HepG2 (cell line): Measurements from ENCODE around the gene NOSTRIN. TPM values are rescaled to one million over a fixed set of nuclear protein-coding genes. Genes with fewer than 3 reads are reported as not detected.

Experiments
- ATAC-seq: fragments of 200-7000 bp; cut with Tn5 transposase; 3 replicates; pipeline ENCODE4 v1.9.1; 2020; ENCODE audit warnings: mild to moderate bottlenecking, moderate library complexity
- BruUV-seq: library from RNA; stranded (reverse); fragments of 400-500 nt; replicated peaks from 2 replicates; lab custom pipeline; 2021; lab: Mats Ljungman, UMichigan
- CTCF ChIA-PET: fragments of 300-600 bp; formaldehyde crosslinking; extraction: SDS; loops from one replicate; lab custom pipeline; 2021; ENCODE audit warnings: low total read pairs, inconsistent platforms, low intra/inter-chr PET ratio; lab: Yijun Ruan, JAX
- POLR2A ChIA-PET: fragments of 350-600 bp; sonication (Branson Sonifier 250); formaldehyde crosslinking; loops from one replicate; lab custom pipeline; 2020; ENCODE audit warnings: antibody characterized with exemption, inconsistent platforms; lab: Yijun Ruan, JAX
- DNase-seq: peaks from one replicate; pipeline ENCODE4 v3.0.0-alpha.2; 2015; ENCODE audit warnings: low spot score
- FAIRE-seq: peaks from 3 replicates; lab custom pipeline; 2011; peaks lifted over from hg19 to GRCh38; lab: Jason Lieb, UNC
- H2AFZ ChIP-seq: one replicate; pipeline ENCODE4 v1.6.1; 2011; ENCODE audit warnings: low read length, inconsistent platforms
- H3K27ac ChIP-seq: fragments of 300-600 bp; 3 replicates; pipeline ENCODE4 v1.8.0; 2011; ENCODE audit warnings: mixed run types, mild to moderate bottlenecking, mixed read lengths, low read length, inconsistent platforms; ENCODE audit not compliant: insufficient read depth; ENCODE audit errors: extremely low read length
- H3K27me3 ChIP-seq, 2 experiments: fragments of 200-600 bp in 1 of 2; 2 replicates in 1 of 2; 3 replicates in 1 of 2; pipeline versions ENCODE4 v1.6.0 to v1.8.0; 2011; ENCODE audit warnings: low read length in 2 of 2, mild to moderate bottlenecking in 2 of 2, moderate library complexity in 2 of 2, inconsistent platforms in 1 of 2; ENCODE audit not compliant: insufficient read depth in 2 of 2, control insufficient read depth in 1 of 2
- H3K36me3 ChIP-seq, 2 experiments: fragments of 200-600 bp in 1 of 2; replicated peaks in 1 of 2; 2 replicates in 1 of 2; 3 replicates in 1 of 2; pipeline versions ENCODE4 v1.5.1 to v1.8.0; 2011; ENCODE audit warnings: low read length in 2 of 2, inconsistent platforms in 1 of 2; ENCODE audit not compliant: insufficient read depth in 2 of 2, control insufficient read depth in 1 of 2
- H3K4me1 ChIP-seq: 2 replicates; pipeline ENCODE4 v1.5.1; 2012; ENCODE audit warnings: low read length, inconsistent platforms; ENCODE audit not compliant: insufficient read depth
- H3K4me2 ChIP-seq: 2 replicates; pipeline ENCODE4 v1.6.0; 2011; ENCODE audit warnings: low read depth, low read length, inconsistent platforms
- H3K4me3 ChIP-seq, 3 experiments: fragments of 200-600 bp in 1 of 3; sonication (generic), shearing (Covaris generic) in 1 of 3; replicated peaks in 1 of 3; 2 replicates each; pipeline ENCODE4 v1.5.1; 2011 to 2016; ENCODE audit warnings: low read length in 3 of 3, inconsistent platforms in 2 of 3, low read depth in 2 of 3, mild to moderate bottlenecking in 2 of 3, control low read depth in 1 of 3, mixed read lengths in 1 of 3; ENCODE audit not compliant: insufficient read depth in 1 of 3
- H3K79me2 ChIP-seq: one replicate; pipeline ENCODE4 v1.6.1; 2011; ENCODE audit warnings: low read length, inconsistent platforms; ENCODE audit not compliant: insufficient read depth
- H3K9ac ChIP-seq: 2 replicates; pipeline ENCODE4 v1.6.0; 2011; ENCODE audit warnings: mild to moderate bottlenecking, low read depth, low read length, inconsistent platforms; ENCODE audit not compliant: insufficient read depth
- H3K9me3 ChIP-seq: 2 replicates; pipeline ENCODE4 v1.5.1; 2012; ENCODE audit warnings: mild to moderate bottlenecking, low read length
- H4K20me1 ChIP-seq: 2 replicates; pipeline ENCODE4 v1.6.0; 2011; ENCODE audit warnings: inconsistent platforms, mild to moderate bottlenecking, low read length, moderate library complexity; ENCODE audit not compliant: insufficient read depth
- CBX5 ChIP-seq: sonication (generic); formaldehyde crosslinking; IDR thresholded peaks from 2 replicates; pipeline ENCODE4 v1.4.0; 2020; ENCODE audit warnings: missing genetic modification reagents, borderline replicate concordance
- HNRNPLL ChIP-seq: fragments of 200-400 bp; formaldehyde crosslinking; IDR thresholded peaks from 2 replicates; pipeline ENCODE4 v1.6.1; 2017; ENCODE audit warnings: mild to moderate bottlenecking, low read depth, low read length; ENCODE audit not compliant: poor library complexity, severe bottlenecking
- ZFP41 ChIP-seq: sonication (generic); formaldehyde crosslinking; IDR thresholded peaks from 2 replicates; pipeline ENCODE4 v1.4.0; 2020; ENCODE audit warnings: mild to moderate bottlenecking, missing genetic modification reagents, borderline replicate concordance
- ZFX ChIP-seq: sonication (generic); formaldehyde crosslinking; IDR thresholded peaks from 2 replicates; pipeline ENCODE4 v1.4.0; 2020; ENCODE audit warnings: mild to moderate bottlenecking, low read depth, missing genetic modification reagents, moderate library complexity
- WGBS: methylation state at CpG from one replicate; pipeline ENCODE4 v1.1.6; 2017; ENCODE audit warnings: low lambda C conversion rate; 5-methylcytosine and 5-hydroxymethylcytosine counted together
- in situ Hi-C: cut with HindIII; loops from 2 replicates; pipeline ENCODE4 v1.10.0; 2017; ENCODE audit warnings: low pct_unique_long_range_greater_than_20kb; ENCODE audit not compliant: extremely low pct_ligation_motif_present
- intact Hi-C: fragments of 100-400 bp; cut with micrococcal nuclease; formaldehyde crosslinking; loops from one replicate; pipeline ENCODE4 v1.10.0; 2022; ENCODE audit not compliant: unreplicated experiment
- polyA plus RNA-seq, 8 experiments: library from polyadenylated mRNA; depleted of rRNA in 3 of 8; stranded (reverse) in 7 of 8; unstranded in 1 of 8; fragments of >200 nt; fragmentation: Illumina TruSeq in 4 of 8; extraction: Trizol in 4 of 8; gene quantifications; 2 replicates each; pipeline versions ENCODE4 v1.2.1 to v1.2.3, GENCODE V29; 2011 to 2016; ENCODE audit warnings: low read depth in 4 of 8, missing spikeins in 1 of 8, mixed read lengths in 1 of 8; ENCODE audit not compliant: insufficient read depth in 1 of 8
- total RNA-seq, 5 experiments: library from RNA; depleted of rRNA; stranded (reverse); fragments of >200 nt; fragmentation: Illumina TruSeq; extraction: Trizol; gene quantifications; 2 replicates each; pipeline ENCODE4 v1.2.3, GENCODE V29; 2016; ENCODE audit warnings: low read depth in 1 of 5
- TF ChIP-seq, protein P1 (sequence below): sonication (generic); formaldehyde crosslinking; IDR thresholded peaks from 2 replicates; pipeline ENCODE4 v1.4.0; 2020; ENCODE audit warnings: mild to moderate bottlenecking, missing genetic modification reagents

The NOSTRIN gene
- total and polyA plus RNA-seq, 2 of the 13 experiments (the other 11 are each of a cell fraction or from before 2014, with no cell fraction given): 0.22 TPM

GRCh38 chr2:168821992-168822391 lies 19.6 kb downstream of the NOSTRIN start:
- 83% methylated on average over 1 of the region's 1 CpG for WGBS
- DNase-seq (no peak), ATAC-seq (no peak), FAIRE-seq (no peak)
- Histone ChIP-seq H2AFZ (no peak overlapping the region), H3K27me3 (no peaks in the 10 kb centered on the region), H3K27ac (no peak overlapping the region), H3K4me1 (no peaks in the 10 kb centered on the region), H3K4me3 (no peak overlapping the region), H3K79me2 (no peaks in the 10 kb centered on the region), H3K9me3 (no peaks in the 10 kb centered on the region), H3K4me2 (no peak overlapping the region), H3K36me3 (no peaks in the 10 kb centered on the region), H3K9ac (no peak overlapping the region), H4K20me1 (no peaks in the 10 kb centered on the region)
- ChIA-PET CTCF (no interaction called here), POLR2A (no interaction called here)
- BruUV-seq: no TSS peak
- in situ Hi-C loops: no loop called here
- TF ChIP-seq CBX5 (CRISPR knock-in tag): no peak
- TF ChIP-seq ZFX (CRISPR knock-in tag): no peak
- no peak for TF ChIP-seq ZFP41 (CRISPR knock-in tag)
- TF ChIP-seq HNRNPLL: no peak
- intact Hi-C loops: no loop called here

DNA sequence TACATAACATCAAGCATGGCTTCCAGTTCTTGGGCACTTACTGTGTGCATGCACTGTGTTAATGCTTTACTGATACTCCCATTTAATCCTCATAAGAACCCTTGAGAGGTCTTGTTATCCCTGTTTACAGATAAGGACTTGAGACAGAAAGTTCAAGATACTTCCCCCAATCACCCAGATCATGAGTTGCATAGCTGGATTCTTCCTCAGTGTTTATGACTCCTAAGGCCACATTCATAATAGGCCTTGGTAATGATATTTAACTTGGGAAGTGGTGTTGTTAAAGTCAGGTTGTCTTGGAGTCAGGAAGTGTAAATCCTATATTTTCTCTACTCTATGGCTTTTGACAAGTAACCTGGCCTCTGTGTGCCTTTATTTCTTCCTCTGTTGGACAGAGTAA lies 22.7 kb downstream of the NOSTRIN start:
- DNase-seq (no peak), FAIRE-seq (no peak), ATAC-seq (no peak)
- TF ChIP-seq, protein P1, sequence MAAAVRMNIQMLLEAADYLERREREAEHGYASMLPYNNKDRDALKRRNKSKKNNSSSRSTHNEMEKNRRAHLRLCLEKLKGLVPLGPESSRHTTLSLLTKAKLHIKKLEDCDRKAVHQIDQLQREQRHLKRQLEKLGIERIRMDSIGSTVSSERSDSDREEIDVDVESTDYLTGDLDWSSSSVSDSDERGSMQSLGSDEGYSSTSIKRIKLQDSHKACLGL: no peak
- ChIA-PET POLR2A (no interaction called here), CTCF (no interaction called here)
- in situ Hi-C loops (no loop called here), intact Hi-C loops (no loop called here)
- no peaks in the 10 kb centered on the region for H4K20me1 ChIP-seq
- H3K9me3 ChIP-seq: no peaks in the 10 kb centered on the region
- no peaks in the 10 kb centered on the region for H3K79me2 ChIP-seq
- H3K9ac ChIP-seq: no peak overlapping the region
- no peak overlapping the region for H3K4me2 ChIP-seq
- no TSS peak for BruUV-seq
- no peak overlapping the region for H3K4me3 ChIP-seq
- no peaks in the 10 kb centered on the region for H3K27me3 ChIP-seq
- no peaks in the 10 kb centered on the region for H3K4me1 ChIP-seq
- no peak overlapping the region for H3K27ac ChIP-seq
- no peak overlapping the region for H2AFZ ChIP-seq
- no peaks in the 10 kb centered on the region for H3K36me3 ChIP-seq
